Activated T-helper 1 cell treated with Interleukin-2 at 50 U/mL for 16 hours (primary cell): Measurements from ENCODE around the gene NACC2.
"Not testable (repeated sequence)": the region's sequence is repeated elsewhere in the genome, so short reads cannot be mapped to it uniquely, and the experiment has no call there.

ENCODE experiments used
- DNase-seq: peaks from one replicate; pipeline ENCODE4 v3.0.0-alpha.2; 2020; ENCODE audit warnings: low read depth

The NACC2 gene

DNA sequence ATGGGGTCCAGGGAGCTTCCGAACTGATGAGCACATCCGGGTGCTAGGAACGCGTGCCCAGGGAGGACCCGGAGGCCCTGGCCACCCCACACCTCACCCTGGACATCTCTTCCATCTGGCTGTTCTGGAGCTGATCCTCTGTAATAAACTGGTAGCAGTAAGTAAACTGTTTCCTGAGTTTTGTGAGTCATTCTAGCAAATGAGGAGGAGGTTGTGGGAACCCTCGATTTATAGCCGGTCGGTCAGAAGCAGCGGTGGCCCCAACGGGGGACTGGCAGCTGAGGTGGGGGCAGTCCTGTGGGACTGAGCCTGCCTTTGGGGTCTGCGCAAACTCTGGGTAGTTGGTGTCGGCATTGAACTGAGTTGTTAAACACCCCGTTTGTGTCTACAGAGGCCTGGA, 118.6 kb downstream of the NACC2 start:
- no peak for DNase-seq

DNA sequence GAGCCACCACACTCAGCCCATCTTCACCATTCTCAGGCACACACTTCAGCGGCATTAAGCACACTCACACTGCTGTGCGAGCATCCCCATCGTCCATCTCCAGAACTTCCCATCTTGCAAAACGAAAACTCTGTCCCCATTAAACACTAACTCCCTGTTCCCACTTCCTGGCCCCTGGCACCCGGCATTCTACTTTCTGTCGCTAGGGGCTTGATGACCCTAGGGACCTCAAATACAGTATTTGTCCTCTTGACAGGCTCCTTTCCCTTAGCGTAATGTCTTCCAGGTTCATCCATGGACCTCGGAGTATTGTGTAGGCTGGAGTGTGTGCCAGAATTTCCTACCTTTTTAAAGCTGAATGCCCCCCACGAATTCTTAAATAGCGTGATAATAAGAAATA, 119.3 kb downstream of the NACC2 start:
- DNase-seq = no peak

- no peak for DNase-seq
These were observed 120.9 kb downstream of the NACC2 start for GRCh38 chr9:135974220-135974573.

- no peak for DNase-seq
These were observed 121.5 kb downstream of the NACC2 start for GRCh38 chr9:135973277-135974219.

- DNase-seq = no peak
These were observed 123.2 kb downstream of the NACC2 start for GRCh38 chr9:135971892-135972291.

GRCh38 chr9:135971111-135971766, 123.8 kb downstream of the NACC2 start:
- no peak for DNase-seq

GRCh38 chr9:135970128-135970815, 124.8 kb downstream of the NACC2 start:
- no peak for DNase-seq

GRCh38 chr9:135969064-135969683, 125.9 kb downstream of the NACC2 start:
- DNase-seq = no peak

DNA sequence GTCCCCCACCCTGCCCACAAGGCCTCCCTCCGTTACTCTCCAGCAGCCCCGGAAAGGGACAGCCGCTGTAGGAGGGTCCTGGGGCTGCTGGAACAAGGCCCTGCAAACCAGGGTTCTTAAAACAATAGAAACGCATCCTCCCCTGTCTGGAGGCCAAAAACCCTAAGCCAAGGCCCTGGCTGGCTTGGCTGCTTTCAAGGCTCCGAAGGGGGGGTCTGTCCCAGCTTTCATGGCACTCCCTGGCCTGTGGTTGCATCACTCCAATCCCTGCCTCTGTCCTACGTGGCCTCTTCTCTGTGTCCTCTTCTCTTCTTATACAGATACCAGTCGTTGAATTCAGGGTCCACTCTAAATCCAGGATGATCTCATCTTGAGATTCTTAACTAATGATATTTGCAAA, 126.5 kb downstream of the NACC2 start:
- no peak for DNase-seq

GRCh38 chr9:135968083-135968476, 127.0 kb downstream of the NACC2 start:
- DNase-seq = no peak

DNA sequence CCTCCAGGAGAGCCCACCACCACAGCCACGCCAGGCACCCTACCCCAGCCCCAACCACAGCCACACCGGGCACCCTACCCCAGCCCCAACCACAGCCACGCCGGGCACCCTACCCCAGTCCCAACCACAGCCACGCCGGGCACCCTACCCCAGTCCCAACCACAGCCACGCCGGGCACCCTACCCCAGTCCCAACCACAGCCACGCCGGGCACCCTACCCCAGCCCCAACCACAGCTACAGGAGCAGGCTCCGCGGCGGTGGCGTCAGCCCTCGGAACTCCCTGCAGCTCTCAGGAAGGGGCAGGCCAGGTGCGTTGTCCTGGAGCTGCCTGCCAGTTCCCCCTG, 128.2 kb downstream of the NACC2 start:
- DNase-seq = not testable (repeated sequence)

GRCh38 chr9:135965124-135965756, 129.8 kb downstream of the NACC2 start:
- no peak for DNase-seq

GRCh38 chr9:135963938-135964337, 131.2 kb downstream of the NACC2 start:
- DNase-seq = no peak

GRCh38 chr9:135963338-135963737, 131.8 kb downstream of the NACC2 start:
- DNase-seq = no peak

- DNase-seq = no peak
These were observed 132.3 kb downstream of the NACC2 start for GRCh38 chr9:135962696-135963307.

GRCh38 chr9:135961811-135962695, 133.0 kb downstream of the NACC2 start:
- no peak for DNase-seq

DNA sequence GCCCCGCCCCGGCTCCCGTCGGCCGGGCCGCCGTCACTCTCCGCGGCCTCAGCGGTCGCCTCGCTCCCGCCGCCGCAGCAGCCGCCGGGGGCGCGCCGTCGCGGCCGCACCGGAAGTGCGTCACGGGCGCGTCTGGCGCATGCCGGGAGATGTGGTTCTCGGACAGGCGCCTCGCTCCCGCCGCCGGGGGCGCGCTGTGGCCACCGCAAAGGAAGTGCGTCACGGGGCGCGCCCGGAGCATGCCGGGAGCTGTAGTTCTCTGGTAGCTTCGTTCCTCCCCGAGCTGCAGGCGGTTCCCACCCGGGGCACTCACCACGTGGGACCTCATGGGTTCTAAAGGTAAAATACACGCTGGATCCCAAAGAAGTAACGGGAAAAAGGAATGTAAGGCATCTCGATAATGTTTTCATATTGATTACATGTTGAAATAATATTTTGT, 133.8 kb downstream of the NACC2 start, which contains the start of gene UBAC1:
UBAC1 (minus strand) TSS at position 97 of the 439 bp plus-strand sequence. CDS start 211 bp downstream, outside the sequence.
- DNase-seq = peak; percentile 94

GRCh38 chr9:135960411-135961276, 134.4 kb downstream of the NACC2 start:
- DNase-seq = no peak

DNA sequence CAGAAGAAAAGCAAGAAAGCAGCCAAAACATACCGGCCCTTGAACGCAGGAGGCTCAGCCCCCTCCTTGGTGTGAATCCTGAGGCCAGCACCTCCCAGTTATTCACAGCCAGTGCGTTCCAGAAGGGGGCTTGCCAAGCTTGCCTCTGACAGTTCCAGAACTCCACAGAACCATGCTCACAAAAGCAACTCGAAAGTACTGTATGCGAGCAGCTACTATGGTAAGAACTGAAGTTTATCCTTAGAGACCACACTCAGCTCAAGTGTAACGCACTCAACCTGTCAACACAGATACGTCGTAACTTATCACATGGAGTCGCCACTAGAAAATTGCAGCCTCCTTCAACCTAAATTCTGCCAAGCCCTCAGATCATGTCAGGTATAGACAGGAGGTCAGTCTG, 135.3 kb downstream of the NACC2 start:
- DNase-seq = no peak
